Measurements from ENCODE around the gene GPRC5A. TPM values are rescaled to one million over a fixed set of nuclear protein-coding genes. Genes with fewer than 3 reads are reported as not detected.
A peak's percentile ranks its signal among the peaks of the same experiment; 100 is the strongest.

Gene GPRC5A
- total and polyA plus RNA-seq, 2 donors (not counting 3 experiments of a cell fraction or from before 2014, with no cell fraction given) = 22.7 to 86.4 TPM

DNA sequence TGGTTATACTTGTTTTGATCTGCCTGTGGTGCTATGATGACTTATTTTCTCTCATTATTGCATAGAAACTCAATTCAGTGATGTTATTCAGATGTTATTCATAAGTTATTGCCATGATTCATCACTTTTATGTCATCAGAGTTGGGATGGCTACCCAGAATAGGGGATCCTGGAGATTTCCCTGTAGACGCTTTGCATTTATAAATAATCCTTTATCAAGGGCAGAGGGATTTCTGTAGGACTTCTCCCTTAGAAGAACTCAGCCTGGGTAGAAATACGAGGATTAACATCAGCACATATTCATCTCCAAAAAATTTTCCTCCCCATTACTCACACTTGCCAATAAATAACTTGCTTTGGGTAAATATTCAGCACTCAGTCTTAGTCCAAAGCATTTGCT, 4.9 kb downstream of the GPRC5A start:
- H4K20me1 ChIP-seq (replicated peaks; ENCODE audit: control insufficient read depth, extremely low read depth, insufficient read depth, low read length) = no peaks in the 10 kb centered on the region
- H2AFZ ChIP-seq (ENCODE audit: low read depth, low read length) = no peak overlapping the region
- peaks cover 16% of the 10 kb centered on the region for H3K79me2 ChIP-seq (ENCODE audit: control insufficient read depth, insufficient read depth, low read length)
- H3K36me3 ChIP-seq (ENCODE audit: control insufficient read depth in 2 of 2, extremely low read depth in 1 of 2, insufficient read depth in 2 of 2, low read length in 2 of 2) = no peaks in the 10 kb centered on the region
- H3K9me3 ChIP-seq (replicated peaks; ENCODE audit: control insufficient read depth, insufficient read depth, low read length) = no peaks in the 10 kb centered on the region
- BruUV-seq (replicated peaks) = no TSS peak
- DNase-seq (ENCODE audit: low read depth, low spot score) (no peak), FAIRE-seq (no peak)
- no peaks in the 10 kb centered on the region for H3K9me1 ChIP-seq (replicated peaks; ENCODE audit: control insufficient read depth, extremely low read depth, insufficient read depth, low read length)
- intact Hi-C loops (cut with micrococcal nuclease) = loop anchor here (5.0 kb wide), 1 partner anchor 169 kb away; no protein-coding TSS in a partner anchor
- ChIA-PET POLR2A (no interaction called here), CTCF (interaction anchor here (1.1 to 6.6 kb wide), 4 partner anchors 19 to 65 kb away, joined by 3 to 51 read pairs (median 4); no protein-coding TSS in a partner anchor)
- H3K4me1 ChIP-seq (ENCODE audit: control insufficient read depth, extremely low read depth, insufficient read depth, low read length) = peaks cover 32% of the 10 kb centered on the region
- TF ChIP-seq POLR2A (IDR thresholded peaks at IDR 0.05; ENCODE audit: low read depth, low read length) (no peak), MYC (IDR thresholded peaks at IDR 0.05; ENCODE audit: low read depth, low read length) (no peak), EZH2 (IDR thresholded peaks at IDR 0.05; ENCODE audit: borderline replicate concordance, low read depth, low read length, severe bottlenecking) (no peak), FOS (IDR thresholded peaks at IDR 0.05; ENCODE audit: borderline replicate concordance, insufficient read depth, low read length) (peak; percentile 13)
- H3K27me3 ChIP-seq (ENCODE audit: control insufficient read depth in 2 of 2, insufficient read depth in 2 of 2, low read length in 2 of 2) = no peaks in the 10 kb centered on the region
- H3K27ac ChIP-seq (ENCODE audit: insufficient read depth, low read depth, low read length) = no peak overlapping the region
- H3K4me2 ChIP-seq (ENCODE audit: insufficient read depth, low read length) = no peak overlapping the region
- H3K4me3 ChIP-seq (replicated peaks in 1 of 3; ENCODE audit: insufficient read depth in 1 of 3, low read depth in 1 of 3, low read length in 3 of 3) = no peak overlapping the region
- no peak overlapping the region for H3K9ac ChIP-seq (replicated peaks; ENCODE audit: extremely low read depth, insufficient read depth, low read length)
- dilution Hi-C loops (cut with MboI; ENCODE audit: extremely low pct_ligation_motif_present, low sequenced_read_pairs) = no loop called here

DNA sequence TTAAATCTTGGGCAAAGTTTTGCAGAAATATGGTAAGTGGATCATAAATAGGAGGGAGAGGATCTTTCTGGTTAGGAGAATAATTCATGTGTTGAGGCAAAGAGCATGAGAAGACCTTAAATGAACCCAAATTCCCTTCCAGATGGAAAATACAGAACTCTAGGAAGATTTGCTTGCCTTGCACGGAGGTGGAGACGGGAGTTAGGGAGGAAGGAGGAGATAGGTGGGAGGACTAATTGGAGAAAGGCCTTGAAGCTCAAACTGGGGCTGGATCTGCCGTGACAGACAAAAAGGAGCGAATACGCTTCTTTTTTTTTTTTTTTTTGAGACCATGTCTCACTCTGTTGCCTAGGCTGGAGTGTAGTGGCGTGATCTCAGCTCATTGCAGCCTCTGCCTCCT, 5.9 kb downstream of the GPRC5A start:
- intact Hi-C loops (cut with micrococcal nuclease) (loop anchor here (5.0 kb wide), 1 partner anchor 170 kb away; no protein-coding TSS in a partner anchor), dilution Hi-C loops (cut with MboI; ENCODE audit: extremely low pct_ligation_motif_present, low sequenced_read_pairs) (no loop called here)
- Histone ChIP-seq H3K9me1 (replicated peaks; ENCODE audit: control insufficient read depth, extremely low read depth, insufficient read depth, low read length) (no peaks in the 10 kb centered on the region), H4K20me1 (replicated peaks; ENCODE audit: control insufficient read depth, extremely low read depth, insufficient read depth, low read length) (no peaks in the 10 kb centered on the region), H3K9me3 (replicated peaks; ENCODE audit: control insufficient read depth, insufficient read depth, low read length) (no peaks in the 10 kb centered on the region), H3K4me3 (replicated peaks in 1 of 3; ENCODE audit: insufficient read depth in 1 of 3, low read depth in 1 of 3, low read length in 3 of 3) (no peak overlapping the region), H3K4me1 (ENCODE audit: control insufficient read depth, extremely low read depth, insufficient read depth, low read length) (peaks cover 36% of the 10 kb centered on the region), H3K36me3 (ENCODE audit: control insufficient read depth in 2 of 2, extremely low read depth in 1 of 2, insufficient read depth in 2 of 2, low read length in 2 of 2) (no peaks in the 10 kb centered on the region), H3K27ac (ENCODE audit: insufficient read depth, low read depth, low read length) (no peak overlapping the region), H3K27me3 (ENCODE audit: control insufficient read depth in 2 of 2, insufficient read depth in 2 of 2, low read length in 2 of 2) (no peaks in the 10 kb centered on the region), H3K9ac (replicated peaks; ENCODE audit: extremely low read depth, insufficient read depth, low read length) (no peak overlapping the region), H2AFZ (ENCODE audit: low read depth, low read length) (no peak overlapping the region), H3K4me2 (ENCODE audit: insufficient read depth, low read length) (no peak overlapping the region), H3K79me2 (ENCODE audit: control insufficient read depth, insufficient read depth, low read length) (peaks cover 12% of the 10 kb centered on the region)
- TF ChIP-seq MYC (IDR thresholded peaks at IDR 0.05; ENCODE audit: low read depth, low read length) (no peak), JUN (IDR thresholded peaks at IDR 0.05; ENCODE audit: borderline replicate concordance, insufficient read depth, insufficient read length, low read depth) (no peak), FOS (IDR thresholded peaks at IDR 0.05; ENCODE audit: borderline replicate concordance, insufficient read depth, low read length) (no peak), GATA2 (IDR thresholded peaks at IDR 0.05; ENCODE audit: insufficient read depth, insufficient read length, low read depth, low read length) (no peak)
- TF ChIP-seq, protein P1, sequence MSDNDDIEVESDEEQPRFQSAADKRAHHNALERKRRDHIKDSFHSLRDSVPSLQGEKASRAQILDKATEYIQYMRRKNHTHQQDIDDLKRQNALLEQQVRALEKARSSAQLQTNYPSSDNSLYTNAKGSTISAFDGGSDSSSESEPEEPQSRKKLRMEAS (IDR thresholded peaks at IDR 0.05; ENCODE audit: insufficient read depth, insufficient read length) = no peak
- POLR2A ChIA-PET = interaction anchor here (0.7 kb wide), 1 partner anchor 299 kb away, joined by 3 read pairs; the partner anchor contains the start of gene EMP1
- CTCF ChIA-PET = interaction anchor here (6.6 kb wide), 1 partner anchor 60 kb away, joined by 51 read pairs; no protein-coding TSS in a partner anchor
- DNase-seq (ENCODE audit: low read depth, low spot score) (no peak), FAIRE-seq (no peak)
- BruUV-seq (replicated peaks) = no TSS peak
